GM18507 (cell line): ENCODE measurements around the gene PHLPP1.
"Not testable (repeated sequence)": the region's sequence is repeated elsewhere in the genome, so short reads cannot be mapped to it uniquely, and the experiment has no call there.

ENCODE experiments used
- DNase-seq: peaks from one replicate; pipeline ENCODE4 v3.0.0; 2011; ENCODE audit warnings: low read depth; ENCODE audit not compliant: insufficient read length; ENCODE audit errors: extremely low spot score
- FAIRE-seq: peaks from 2 replicates; lab custom pipeline; 2011; peaks lifted over from hg19 to GRCh38; lab: Jason Lieb, UNC

PHLPP1 gene

GRCh38 chr18:62912885-62913284 is 197.5 kb downstream of the PHLPP1 start:
- FAIRE-seq (no peak), DNase-seq (no peak)

- not testable (repeated sequence) for DNase-seq, FAIRE-seq
Observed at GRCh38 chr18:62913824-62914223, 198.5 kb downstream of the PHLPP1 start.

GRCh38 chr18:62914871-62915392 is 199.6 kb downstream of the PHLPP1 start:
- FAIRE-seq (no peak), DNase-seq (no peak)

- DNase-seq: no peak
- FAIRE-seq: no peak
Observed at GRCh38 chr18:62918361-62918760, 203.0 kb downstream of the PHLPP1 start.

GRCh38 chr18:62919109-62919838 is 203.9 kb downstream of the PHLPP1 start:
- no peak for DNase-seq
- no peak for FAIRE-seq

GRCh38 chr18:62925031-62925688 is 209.8 kb downstream of the PHLPP1 start:
- FAIRE-seq (peak; percentile 38), DNase-seq (no peak)

GRCh38 chr18:62928326-62928725 is 213.0 kb downstream of the PHLPP1 start:
- DNase-seq (no peak), FAIRE-seq (no peak)

GRCh38 chr18:62933261-62933887 is 218.0 kb downstream of the PHLPP1 start:
- FAIRE-seq (no peak), DNase-seq (no peak)

- no peak for DNase-seq
- FAIRE-seq: no peak
Observed at GRCh38 chr18:62935994-62936393, 220.7 kb downstream of the PHLPP1 start.

GRCh38 chr18:62937065-62937464 is 221.7 kb downstream of the PHLPP1 start:
- FAIRE-seq (no peak), DNase-seq (no peak)

GRCh38 chr18:62938006-62938405 is 222.7 kb downstream of the PHLPP1 start:
- DNase-seq: no peak
- no peak for FAIRE-seq

GRCh38 chr18:62938487-62938886 is 223.1 kb downstream of the PHLPP1 start:
- DNase-seq: no peak
- FAIRE-seq: no peak

GRCh38 chr18:62939433-62939832 is 224.1 kb downstream of the PHLPP1 start:
- peak; percentile 61 for FAIRE-seq
- DNase-seq: no peak

- DNase-seq: no peak
- no peak for FAIRE-seq
Observed at GRCh38 chr18:62939926-62940325, 224.6 kb downstream of the PHLPP1 start.

- DNase-seq (no peak), FAIRE-seq (no peak)
Observed at GRCh38 chr18:62942578-62942977, 227.2 kb downstream of the PHLPP1 start.

- no peak for FAIRE-seq
- DNase-seq: no peak
Observed at GRCh38 chr18:62944454-62944853, 229.1 kb downstream of the PHLPP1 start.

GRCh38 chr18:62948788-62949187 is 233.4 kb downstream of the PHLPP1 start:
- DNase-seq (no peak), FAIRE-seq (no peak)

- FAIRE-seq (no peak), DNase-seq (no peak)
Observed at GRCh38 chr18:62950246-62950645, 234.9 kb downstream of the PHLPP1 start.

- DNase-seq (no peak), FAIRE-seq (no peak)
Observed at GRCh38 chr18:62952807-62953206, 237.5 kb downstream of the PHLPP1 start.

GRCh38 chr18:62953663-62954062 is 238.3 kb downstream of the PHLPP1 start:
- FAIRE-seq (no peak), DNase-seq (no peak)
